Stomach (tissue), 9 donors: ENCODE measurements around the gene GRIA2. TPM values are rescaled to one million over a fixed set of nuclear protein-coding genes. Genes with fewer than 3 reads are reported as not detected.

Experiments
- DNase-seq, 2 donors: peaks; one replicate each; pipeline versions ENCODE4 v3.0.0 to v3.0.0-alpha.2; 2013 to 2019
- H3K27ac ChIP-seq, 5 donors: fragments of 200-600 bp in 4 of 5; sonication (generic) in 4 of 5; one replicate each; pipeline ENCODE4 v1.5.1; 2013 to 2019; ENCODE audit warnings: mild to moderate bottlenecking in 1 of 5, moderate library complexity in 1 of 5
- H3K27me3 ChIP-seq, 3 donors: fragments of 200-600 bp; sonication (generic); one replicate each; pipeline ENCODE4 v1.5.1; 2017 to 2019; ENCODE audit warnings: mixed run types in 1 of 3
- H3K36me3 ChIP-seq, 4 donors: fragments of 200-600 bp; sonication (generic); 1 replicate in 3 of 4; 2 replicates in 1 of 4; pipeline ENCODE4 v1.5.1; 2016 to 2019
- H3K4me1 ChIP-seq, 4 donors: fragments of 200-600 bp; sonication (generic); one replicate each; pipeline ENCODE4 v1.5.1; 2016 to 2019
- H3K4me3 ChIP-seq, 4 donors: fragments of 200-600 bp; sonication (generic) in 3 of 4; one replicate each; pipeline ENCODE4 v1.5.1; 2016 to 2019; ENCODE audit warnings: mild to moderate bottlenecking in 1 of 4
- H3K9me3 ChIP-seq, 4 donors: fragments of 200-600 bp; sonication (generic); one replicate each; pipeline ENCODE4 v1.5.1; 2016 to 2019
- EP300 ChIP-seq: sonication (generic); formaldehyde crosslinking; IDR thresholded peaks from one replicate; pipeline ENCODE4 v1.6.1; 2017; ENCODE audit warnings: antibody characterized with exemption
- POLR2A ChIP-seq, 4 donors: fragments of 450-650 bp; IDR thresholded peaks; one replicate each; pipeline ENCODE4 v1.6.1; 2016; ENCODE audit warnings: antibody characterized with exemption in 4 of 4, control low read depth in 2 of 4, mild to moderate bottlenecking in 1 of 4, moderate library complexity in 1 of 4
- POLR2AphosphoS5 ChIP-seq, 3 donors: sonication (generic); formaldehyde crosslinking; IDR thresholded peaks; one replicate each; pipeline ENCODE4 v1.6.1; 2016; ENCODE audit warnings: antibody characterized with exemption in 3 of 3
- WGBS, 5 donors: extraction: QIAGEN DNeasy Blood & Tissue Kit in 3 of 5; methylation state at CpG; one replicate each; pipeline versions ENCODE4 v1.1.5 to v1.1.7; 2013 to 2018; 5-methylcytosine and 5-hydroxymethylcytosine counted together
- intact Hi-C: fragments of 100-400 bp; cut with DNase I; formaldehyde crosslinking; loops from one replicate; pipeline ENCODE4 v1.15.1; 2023; ENCODE audit warnings: low total_unique reads
- polyA plus RNA-seq, 3 donors: library from polyadenylated mRNA; stranded (reverse); fragments of 200-250 nt; gene quantifications; one replicate each; pipeline ENCODE4 v1.2.3, GENCODE V29; 2013
- total RNA-seq, 5 donors: library from RNA; depleted of rRNA; stranded (reverse); fragments of >200 nt; gene quantifications; one replicate each; pipeline versions ENCODE4 v1.1.0 to v1.2.3, GENCODE V29; 2014 to 2016
- TF ChIP-seq, protein P1 (sequence below), 7 experiments: fragments of 450-650 bp in 4 of 7; fragments of 200-600 bp in 3 of 7; sonication (generic) in 3 of 7; IDR thresholded peaks; one replicate each; pipeline ENCODE4 v1.5.1; 2016 to 2019; ENCODE audit warnings: antibody characterized with exemption in 7 of 7, control low read depth in 2 of 7, mild to moderate bottlenecking in 1 of 7
- donor health status: healthy with polysubstance abuse.
- donor health status: Bipolar disorder and iron deficiency.
- donor health status: healthy.

GRIA2 gene
- total and polyA plus RNA-seq, 8 donors, result 0.06 to 15.2 (median 0.43) TPM; not detected in 3

DNA sequence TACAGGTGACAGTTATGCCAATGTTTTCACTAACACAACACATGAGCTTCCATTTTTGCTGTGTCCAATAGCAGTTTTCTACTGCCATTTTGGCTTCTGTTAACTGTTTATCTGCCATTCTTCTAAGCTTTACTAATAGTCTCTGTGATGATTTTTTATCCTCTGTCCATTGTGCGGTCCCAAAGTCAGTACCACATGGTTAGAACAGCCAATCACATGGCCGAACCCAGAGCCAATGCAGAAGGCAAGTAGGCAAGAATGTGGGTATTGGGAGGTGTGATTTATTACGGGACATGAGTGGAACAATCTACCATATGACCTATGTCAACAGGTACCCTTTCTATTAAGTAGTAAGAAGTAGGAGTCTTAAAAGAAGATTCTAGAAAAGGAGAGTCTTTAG lies 61.5 kb downstream of the GRIA2 start:
- no peaks in the 10 kb centered on the region for H3K36me3 ChIP-seq
- no peaks in the 10 kb centered on the region for H3K9me3 ChIP-seq
- H3K27ac ChIP-seq, result no peak overlapping the region
- no peak overlapping the region for H3K4me3 ChIP-seq
- TF ChIP-seq POLR2A (IDR thresholded peaks at IDR 0.05) (no peak), POLR2AphosphoS5 (IDR thresholded peaks at IDR 0.05) (no peak), EP300 (no peak)
- TF ChIP-seq, protein P1, sequence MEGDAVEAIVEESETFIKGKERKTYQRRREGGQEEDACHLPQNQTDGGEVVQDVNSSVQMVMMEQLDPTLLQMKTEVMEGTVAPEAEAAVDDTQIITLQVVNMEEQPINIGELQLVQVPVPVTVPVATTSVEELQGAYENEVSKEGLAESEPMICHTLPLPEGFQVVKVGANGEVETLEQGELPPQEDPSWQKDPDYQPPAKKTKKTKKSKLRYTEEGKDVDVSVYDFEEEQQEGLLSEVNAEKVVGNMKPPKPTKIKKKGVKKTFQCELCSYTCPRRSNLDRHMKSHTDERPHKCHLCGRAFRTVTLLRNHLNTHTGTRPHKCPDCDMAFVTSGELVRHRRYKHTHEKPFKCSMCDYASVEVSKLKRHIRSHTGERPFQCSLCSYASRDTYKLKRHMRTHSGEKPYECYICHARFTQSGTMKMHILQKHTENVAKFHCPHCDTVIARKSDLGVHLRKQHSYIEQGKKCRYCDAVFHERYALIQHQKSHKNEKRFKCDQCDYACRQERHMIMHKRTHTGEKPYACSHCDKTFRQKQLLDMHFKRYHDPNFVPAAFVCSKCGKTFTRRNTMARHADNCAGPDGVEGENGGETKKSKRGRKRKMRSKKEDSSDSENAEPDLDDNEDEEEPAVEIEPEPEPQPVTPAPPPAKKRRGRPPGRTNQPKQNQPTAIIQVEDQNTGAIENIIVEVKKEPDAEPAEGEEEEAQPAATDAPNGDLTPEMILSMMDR (IDR thresholded peaks at IDR 0.05), result no peak
- H3K27me3 ChIP-seq, result no peaks in the 10 kb centered on the region
- no peak for DNase-seq
- intact Hi-C loops, result no loop called here
- whole genome bisulfite sequencing, 5 donors, result 81 to 93% (median 90%) methylated on average over 3 of the region's 3 CpGs
- no peaks in the 10 kb centered on the region for H3K4me1 ChIP-seq

DNA sequence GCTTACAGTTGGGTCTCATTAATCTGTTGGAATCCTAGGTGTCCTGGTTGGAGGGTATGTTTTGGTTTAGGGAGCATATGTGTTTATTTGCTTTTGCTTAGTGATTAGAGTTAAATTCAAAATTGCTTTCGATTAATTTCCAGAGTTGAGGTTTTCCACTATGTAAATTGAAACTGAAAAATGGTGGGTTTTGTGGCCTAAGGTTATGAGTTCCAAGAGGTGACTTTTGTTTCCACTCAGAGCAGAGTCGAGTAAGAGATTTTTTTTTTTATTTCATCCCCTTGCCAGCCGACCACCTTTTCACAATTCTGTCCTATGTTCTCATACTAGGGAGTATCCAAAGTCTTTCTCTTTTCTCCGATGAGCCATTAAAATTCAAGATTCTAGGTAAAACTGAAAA lies 66.9 kb downstream of the GRIA2 start:
- no peak for DNase-seq
- H3K27ac ChIP-seq, result no peak overlapping the region
- no peaks in the 10 kb centered on the region for H3K4me1 ChIP-seq
- H3K9me3 ChIP-seq, result no peaks in the 10 kb centered on the region
- WGBS, 5 donors, result 69 to 85% (median 78%) methylated on average over 4 of the region's 4 CpGs
- no peaks in the 10 kb centered on the region for H3K36me3 ChIP-seq
- intact Hi-C loops, result no loop called here
- H3K4me3 ChIP-seq, result no peak overlapping the region
- no peak for TF ChIP-seq POLR2AphosphoS5 (IDR thresholded peaks at IDR 0.05)
- no peak for TF ChIP-seq POLR2A (IDR thresholded peaks at IDR 0.05)
- TF ChIP-seq EP300, result no peak
- TF ChIP-seq, protein P1 (IDR thresholded peaks at IDR 0.05), result no peak
- no peaks in the 10 kb centered on the region for H3K27me3 ChIP-seq

DNA sequence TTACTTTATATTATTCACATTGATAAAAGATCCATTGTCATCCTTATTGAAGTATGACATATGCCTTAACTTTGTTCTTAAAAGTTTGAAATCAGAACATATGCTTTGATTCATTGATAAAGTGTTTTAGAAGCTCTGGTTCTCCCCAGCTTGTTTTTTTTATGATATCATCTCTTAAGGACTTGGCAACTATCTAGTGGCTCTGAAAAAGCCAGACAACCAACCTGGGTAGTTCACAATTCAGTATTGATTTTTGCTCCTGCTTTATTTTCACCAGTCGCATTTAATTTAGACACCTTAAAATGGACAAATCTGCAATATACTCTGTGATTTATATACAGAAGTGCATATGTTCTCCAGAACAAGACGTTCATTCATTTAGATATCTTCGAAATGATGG lies 70.1 kb downstream of the GRIA2 start:
- Histone ChIP-seq H3K4me3 (no peak overlapping the region), H3K9me3 (no peaks in the 10 kb centered on the region), H3K36me3 (no peaks in the 10 kb centered on the region), H3K27me3 (no peaks in the 10 kb centered on the region), H3K27ac (no peak overlapping the region), H3K4me1 (no peaks in the 10 kb centered on the region)
- TF ChIP-seq POLR2AphosphoS5 (IDR thresholded peaks at IDR 0.05), result no peak
- no peak for TF ChIP-seq POLR2A (IDR thresholded peaks at IDR 0.05)
- TF ChIP-seq, protein P1 (IDR thresholded peaks at IDR 0.05), result no peak
- no peak for TF ChIP-seq EP300
- DNase-seq, result no peak
- WGBS, 5 donors, result 83 to 89% (median 86%) methylated on average over 3 of the region's 3 CpGs
- intact Hi-C loops, result no loop called here

DNA sequence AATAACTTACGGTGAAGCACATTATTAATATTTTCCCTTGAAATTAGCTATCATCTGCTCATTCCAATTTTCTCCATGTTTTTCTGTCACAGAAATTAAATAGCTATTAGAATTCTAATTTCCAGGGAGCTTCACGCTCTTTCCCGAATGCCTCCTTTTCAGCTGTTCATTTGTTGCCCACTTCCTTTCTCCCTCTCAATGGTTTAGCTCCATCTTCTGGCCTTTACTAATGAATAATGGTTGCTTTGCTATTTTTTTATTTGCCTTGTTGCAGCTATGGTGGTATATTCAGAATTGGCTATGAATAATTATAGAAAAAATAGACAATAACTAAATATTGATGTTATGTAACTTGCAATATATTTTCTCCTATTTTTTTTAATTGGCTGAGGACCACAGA lies 70.5 kb downstream of the GRIA2 start:
- WGBS, 5 donors, result 79 to 92% (median 87%) methylated on average over 3 of the region's 3 CpGs
- H3K4me3 ChIP-seq, result no peak overlapping the region
- H3K36me3 ChIP-seq, result no peaks in the 10 kb centered on the region
- TF ChIP-seq, protein P1 (IDR thresholded peaks at IDR 0.05), result no peak
- no peak for TF ChIP-seq POLR2A (IDR thresholded peaks at IDR 0.05)
- no peak for TF ChIP-seq EP300
- no peak for TF ChIP-seq POLR2AphosphoS5 (IDR thresholded peaks at IDR 0.05)
- intact Hi-C loops, result no loop called here
- H3K4me1 ChIP-seq, result no peaks in the 10 kb centered on the region
- H3K27me3 ChIP-seq, result no peaks in the 10 kb centered on the region
- no peak overlapping the region for H3K27ac ChIP-seq
- no peak for DNase-seq
- no peaks in the 10 kb centered on the region for H3K9me3 ChIP-seq
